ENCODE data around the gene ZC3HAV1L. TPM values are rescaled to one million over a fixed set of nuclear protein-coding genes. Genes with fewer than 3 reads are reported as not detected.
"Not testable (repeated sequence)": the region's sequence is repeated elsewhere in the genome, so short reads cannot be mapped to it uniquely, and the experiment has no call there.

ZC3HAV1L gene
- total RNA-seq, 1 experiment from 2014 or later: 22.3 TPM

DNA sequence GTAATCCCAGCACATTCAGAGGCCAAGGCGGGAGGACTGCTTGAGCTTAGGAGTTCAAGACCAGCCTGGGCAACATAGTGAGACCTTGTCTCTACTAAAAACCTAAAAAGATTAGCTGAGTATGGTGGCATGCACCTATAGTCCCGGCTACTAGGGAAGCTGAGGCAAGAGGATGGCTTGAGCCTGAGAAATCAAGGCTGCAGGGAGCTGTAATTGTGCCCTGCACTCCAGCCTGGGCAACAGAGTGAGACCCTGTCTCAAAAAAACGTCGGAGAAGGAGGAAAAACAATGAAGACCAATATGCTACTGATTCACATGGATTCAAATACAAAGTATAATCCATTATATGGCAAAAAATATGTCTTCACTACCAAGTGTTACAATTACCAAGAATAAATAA is 13.6 kb downstream of the ZC3HAV1L start:
- no peak for DNase-seq (ENCODE audit: low read depth)

DNA sequence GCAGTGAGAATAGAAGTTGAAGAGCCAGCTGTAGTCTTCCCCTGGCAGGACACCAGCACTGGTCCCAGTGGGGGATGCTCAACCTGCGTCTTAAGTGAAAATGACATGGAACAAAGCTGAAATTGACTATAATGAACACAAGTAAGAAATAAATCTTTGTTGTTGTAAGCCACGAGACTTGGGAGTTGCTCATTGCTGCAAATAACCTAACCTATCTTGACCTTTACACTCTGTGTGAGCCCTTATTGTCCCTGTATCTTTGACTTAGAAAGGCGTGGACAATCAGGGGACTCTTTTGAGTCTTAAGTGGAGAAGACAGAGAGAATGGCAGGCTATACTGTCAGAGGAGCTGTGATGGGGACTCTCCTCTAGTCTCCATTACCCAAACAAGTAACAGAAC is 16.9 kb downstream of the ZC3HAV1L start:
- no peak for DNase-seq (ENCODE audit: low read depth)

DNA sequence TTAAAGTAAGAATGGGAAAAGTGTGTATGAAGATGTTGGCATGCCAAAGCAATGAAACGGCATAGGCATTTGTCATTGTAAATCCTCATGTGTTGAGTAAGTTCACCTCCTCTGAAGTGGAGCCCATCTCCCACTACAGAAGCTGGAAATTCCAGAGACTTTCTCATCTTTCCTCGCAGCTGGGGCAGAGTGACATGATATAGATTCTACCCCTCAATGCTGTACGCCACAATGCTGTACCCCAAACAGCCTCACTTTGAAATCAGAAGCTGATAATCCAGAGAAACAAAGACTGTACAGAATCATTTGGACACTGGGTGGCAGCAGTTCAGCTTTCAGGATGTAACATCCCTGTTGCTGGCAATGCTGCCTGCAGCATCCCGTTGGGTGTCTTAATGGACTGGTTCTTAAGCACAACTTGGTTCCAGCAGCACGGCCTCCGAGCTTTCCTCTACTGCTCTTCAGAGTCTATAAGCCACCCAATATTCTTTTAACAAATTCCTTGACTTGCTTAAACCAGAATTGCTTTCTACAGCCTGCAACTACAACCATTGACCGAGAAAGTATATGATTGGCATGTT is 18.8 kb downstream of the ZC3HAV1L start:
- peak; percentile 75 for DNase-seq (ENCODE audit: low read depth)

DNA sequence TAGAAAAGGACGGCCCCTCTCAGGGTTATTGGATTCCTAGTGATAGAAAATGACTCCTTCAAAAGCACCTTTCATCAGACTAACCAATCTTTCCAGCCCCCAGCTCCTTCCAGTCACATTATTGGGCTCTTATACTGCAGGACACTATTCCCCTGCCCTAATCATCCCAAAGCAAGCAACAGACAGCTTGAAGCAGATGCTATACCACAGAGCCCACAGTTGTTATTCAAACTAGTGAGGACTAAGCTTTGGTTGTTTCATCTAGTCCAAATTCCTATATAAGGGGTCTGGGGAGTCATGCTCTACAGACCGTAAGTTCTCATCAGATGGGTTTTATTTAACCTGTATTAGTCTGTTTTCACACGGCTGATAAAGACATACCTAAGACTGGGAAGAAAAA is 24.5 kb downstream of the ZC3HAV1L start:
- no peak for DNase-seq (ENCODE audit: low read depth)

DNA sequence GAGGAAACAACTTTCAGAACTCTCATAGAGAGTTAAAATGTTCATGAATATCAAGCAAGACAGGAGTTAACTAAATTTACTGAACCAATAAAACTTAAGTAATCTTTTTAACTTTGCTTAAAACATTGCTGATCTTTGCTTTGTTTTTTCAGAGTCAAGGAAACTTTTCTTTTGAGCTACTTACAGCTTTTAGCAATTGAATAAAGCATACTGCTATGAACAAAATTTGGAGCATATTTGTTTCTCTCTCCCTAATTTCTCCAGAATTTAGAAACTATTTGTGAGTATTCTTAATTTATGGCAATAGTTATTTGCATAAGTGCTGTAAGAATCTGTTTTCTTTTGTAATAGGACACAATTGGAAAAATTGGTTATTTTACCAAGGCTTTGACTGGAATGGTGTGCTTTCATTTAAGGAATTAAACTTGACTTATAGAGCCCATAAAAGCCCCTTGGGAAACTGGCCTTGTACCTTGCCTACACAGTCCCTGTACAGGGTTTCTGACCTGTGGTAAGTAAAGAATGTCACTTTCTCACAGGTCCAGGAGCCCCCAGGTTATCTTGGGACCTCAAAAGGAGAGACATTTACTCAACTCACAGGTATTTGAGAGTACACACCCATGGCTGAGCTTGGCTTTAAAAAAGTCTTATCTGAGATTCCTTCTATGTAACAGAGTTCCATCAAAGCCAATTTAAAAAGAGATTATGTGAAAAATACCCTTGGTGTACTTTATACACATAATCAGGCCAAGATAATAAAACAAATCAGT is 31.3 kb downstream of the ZC3HAV1L start:
- no peak for DNase-seq (ENCODE audit: low read depth)

DNA sequence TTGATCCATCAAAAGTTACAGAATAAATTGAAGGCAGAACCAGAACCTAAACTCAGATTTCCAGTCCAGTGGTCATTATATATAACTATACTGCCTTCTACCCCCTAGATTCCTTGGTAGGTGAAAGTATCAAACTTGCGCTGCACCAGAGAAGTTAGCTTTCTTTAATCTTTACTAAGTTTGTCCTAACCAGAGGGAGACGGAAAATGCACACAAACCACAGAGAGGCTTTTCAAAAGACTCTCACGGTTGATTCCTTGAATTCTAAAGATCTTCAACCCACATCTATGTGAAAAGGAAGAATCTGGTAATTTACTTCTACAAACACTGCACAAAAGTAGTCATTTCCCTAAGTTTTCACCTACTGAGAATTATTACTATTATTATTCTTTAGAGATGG is 36.4 kb downstream of the ZC3HAV1L start:
- DNase-seq (ENCODE audit: low read depth): no peak

DNA sequence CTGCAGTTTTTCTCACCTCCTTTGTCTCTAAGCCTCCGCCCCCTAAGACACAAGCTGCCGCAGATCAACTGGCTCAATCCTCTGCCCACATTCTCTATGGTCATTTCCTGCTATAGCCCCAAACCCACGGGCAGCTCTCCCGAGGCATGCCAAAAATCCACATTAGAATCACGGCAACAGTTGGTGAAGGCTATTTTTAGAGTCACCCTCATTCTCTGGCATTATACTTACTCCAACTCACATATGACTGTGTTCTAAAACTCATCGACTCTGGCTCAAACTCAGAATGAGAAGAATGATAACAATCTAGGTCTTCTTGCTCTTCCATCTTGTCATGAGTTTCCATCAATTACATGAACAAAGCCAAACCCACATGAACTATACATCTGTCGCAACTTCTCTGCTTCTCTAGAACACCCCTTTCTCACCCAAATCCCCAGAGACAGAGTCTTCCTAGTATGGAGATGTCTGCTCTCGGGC is 43.8 kb downstream of the ZC3HAV1L start:
- DNase-seq (ENCODE audit: low read depth): peak; percentile 96

DNA sequence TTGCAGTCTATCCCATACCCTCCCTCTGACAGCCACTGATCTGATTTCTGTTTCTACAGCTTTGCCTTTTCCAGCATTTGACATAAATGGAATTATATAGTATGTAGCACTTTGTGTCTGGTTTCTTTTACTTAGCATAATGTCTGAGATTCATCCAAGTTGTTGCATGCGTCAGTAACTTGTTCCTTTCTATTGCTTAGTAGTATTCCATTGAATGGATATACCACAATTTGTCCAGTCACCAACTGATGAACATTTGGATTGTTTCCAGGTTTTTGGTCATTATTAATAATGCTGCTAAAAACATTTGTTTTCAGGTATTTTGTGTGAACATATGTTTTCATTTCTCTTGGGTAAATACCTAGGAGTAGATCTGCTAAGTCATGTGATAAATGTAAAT is 48.2 kb downstream of the ZC3HAV1L start:
- DNase-seq (ENCODE audit: low read depth): no peak

DNA sequence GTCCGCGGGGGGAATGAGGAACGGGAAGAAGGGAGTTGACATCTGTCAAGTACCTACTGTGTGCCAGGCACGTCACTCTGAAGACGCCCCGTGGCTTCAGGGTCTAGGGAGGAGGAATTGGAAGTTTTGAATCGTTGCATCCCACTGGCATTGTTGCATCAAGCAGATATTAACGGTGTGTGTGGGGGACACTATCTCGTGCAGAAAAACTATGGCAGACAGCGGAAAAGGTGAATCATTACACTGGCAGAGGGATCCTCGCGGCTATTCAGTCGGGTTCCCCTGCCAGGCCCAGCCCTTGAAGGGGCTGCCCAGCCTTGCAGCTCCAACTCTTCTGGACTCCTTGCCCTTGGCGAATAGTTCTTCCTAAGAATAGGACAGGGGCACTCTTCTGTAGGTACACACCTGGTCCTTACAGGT is 53.6 kb downstream of the ZC3HAV1L start:
- DNase-seq (ENCODE audit: low read depth): no peak

DNA sequence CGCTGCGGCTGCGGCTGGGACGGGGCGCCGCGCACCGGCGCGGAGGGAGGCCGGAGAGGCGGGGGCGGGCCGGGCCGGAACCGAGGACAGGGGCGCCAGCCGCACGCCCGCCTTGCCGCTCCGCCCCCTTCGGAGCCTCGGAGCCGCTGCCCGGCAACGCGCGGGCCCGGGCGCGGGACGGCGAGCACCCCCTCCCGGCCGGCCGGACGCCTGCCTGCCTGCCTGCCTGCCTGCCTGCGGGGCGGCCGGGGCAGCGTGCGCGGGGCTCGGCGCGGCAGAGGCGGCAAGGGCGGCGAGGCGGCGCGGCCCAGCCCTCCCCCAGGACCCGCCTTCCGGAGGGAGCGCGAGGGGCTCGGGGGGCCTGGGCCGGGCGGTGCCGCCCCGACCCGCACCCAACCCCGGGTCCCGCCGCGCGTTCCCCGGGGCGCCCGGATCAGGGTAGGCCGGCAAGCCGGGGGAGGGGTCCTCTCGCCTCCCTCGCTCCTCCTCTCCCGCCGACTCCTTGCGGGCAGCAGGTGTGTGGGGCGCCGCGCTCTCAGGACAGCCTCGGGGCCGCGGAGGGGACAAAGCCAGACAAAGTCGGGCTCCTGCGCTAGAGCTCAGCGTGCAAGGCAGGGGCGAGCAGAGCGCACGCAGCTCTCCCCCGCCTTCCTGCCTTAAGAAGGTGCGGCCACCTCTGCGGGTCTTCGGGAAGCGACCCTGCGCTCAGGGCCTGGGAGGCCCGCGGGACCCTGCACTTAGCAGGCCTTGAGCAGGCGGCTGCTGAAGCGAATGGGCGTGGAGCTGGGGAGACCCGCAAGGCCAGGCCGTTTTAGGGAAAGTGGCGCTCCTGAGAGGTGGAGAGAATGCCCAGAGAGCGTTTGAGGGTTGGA is 54.3 kb downstream of the ZC3HAV1L start, which contains the start of gene KIAA1549:
TSS of gene KIAA1549 (minus strand) at position 58 of the 872 bp plus-strand sequence. CDS start 120 bp downstream, outside the sequence.
- peak; percentile 64 for DNase-seq (ENCODE audit: low read depth)

DNA sequence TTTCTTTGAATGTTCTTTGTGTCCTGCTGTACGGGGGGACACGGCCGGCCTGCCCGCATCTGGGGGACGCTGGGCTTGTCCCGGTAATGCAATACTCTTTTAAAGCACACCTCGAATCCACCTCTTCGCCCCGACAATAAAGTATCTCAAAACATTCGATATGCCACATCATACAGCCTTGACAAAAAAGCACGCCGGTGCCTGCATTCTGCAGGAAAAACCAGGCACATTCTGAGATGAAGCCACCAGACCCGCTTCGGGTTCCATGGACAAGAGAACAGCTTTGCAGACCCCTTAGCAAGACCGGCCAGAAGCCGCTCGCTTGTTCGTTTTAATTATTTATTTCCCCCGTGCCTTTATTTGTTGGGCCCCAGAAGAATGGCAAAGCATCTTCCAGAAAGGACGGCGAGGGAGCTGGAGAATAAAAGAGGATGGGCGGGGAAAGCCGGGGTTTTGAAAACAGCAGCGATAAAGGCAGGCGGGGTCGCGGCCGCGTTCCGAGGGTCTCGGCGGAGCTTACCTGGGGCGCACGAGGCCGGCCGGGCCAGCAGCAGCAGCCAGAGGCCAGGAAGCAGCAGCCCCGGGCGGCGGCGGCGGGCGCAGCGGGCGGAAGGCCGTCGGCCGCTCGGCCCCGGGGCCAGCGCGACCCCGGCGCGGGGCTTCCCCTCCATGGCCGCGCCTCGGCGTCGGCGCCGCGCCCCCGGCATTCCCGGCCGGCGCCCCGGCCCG is 55.1 kb downstream of the ZC3HAV1L start:
- DNase-seq (ENCODE audit: low read depth): no peak

DNA sequence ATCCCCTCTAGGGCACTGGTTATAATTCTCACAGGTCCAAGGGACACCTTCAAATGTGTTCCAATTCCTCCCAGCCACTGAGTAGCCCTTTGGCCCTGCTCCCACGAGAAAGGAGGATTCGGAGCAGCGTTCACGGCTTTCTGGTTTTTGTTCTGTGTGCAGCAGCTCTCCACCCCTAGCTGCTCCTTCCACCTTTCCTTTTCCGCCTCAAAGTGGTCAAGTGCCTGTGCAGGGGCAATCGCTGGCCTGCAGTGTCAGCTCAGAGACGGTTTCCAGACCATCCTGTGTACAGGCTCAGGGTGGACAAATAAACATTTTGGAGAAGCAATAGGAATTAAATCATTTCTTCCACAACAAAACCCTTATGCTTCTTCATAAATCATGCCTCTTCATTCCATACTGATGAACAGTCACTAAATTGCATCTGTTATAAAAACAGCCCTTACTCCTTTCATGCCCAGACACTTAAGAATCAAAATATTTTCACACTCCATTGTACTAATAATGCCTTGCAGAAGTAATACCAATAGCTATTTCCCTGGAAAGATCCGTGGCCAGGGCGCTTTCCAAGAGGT is 55.8 kb downstream of the ZC3HAV1L start:
- peak; percentile 45 for DNase-seq (ENCODE audit: low read depth)

DNA sequence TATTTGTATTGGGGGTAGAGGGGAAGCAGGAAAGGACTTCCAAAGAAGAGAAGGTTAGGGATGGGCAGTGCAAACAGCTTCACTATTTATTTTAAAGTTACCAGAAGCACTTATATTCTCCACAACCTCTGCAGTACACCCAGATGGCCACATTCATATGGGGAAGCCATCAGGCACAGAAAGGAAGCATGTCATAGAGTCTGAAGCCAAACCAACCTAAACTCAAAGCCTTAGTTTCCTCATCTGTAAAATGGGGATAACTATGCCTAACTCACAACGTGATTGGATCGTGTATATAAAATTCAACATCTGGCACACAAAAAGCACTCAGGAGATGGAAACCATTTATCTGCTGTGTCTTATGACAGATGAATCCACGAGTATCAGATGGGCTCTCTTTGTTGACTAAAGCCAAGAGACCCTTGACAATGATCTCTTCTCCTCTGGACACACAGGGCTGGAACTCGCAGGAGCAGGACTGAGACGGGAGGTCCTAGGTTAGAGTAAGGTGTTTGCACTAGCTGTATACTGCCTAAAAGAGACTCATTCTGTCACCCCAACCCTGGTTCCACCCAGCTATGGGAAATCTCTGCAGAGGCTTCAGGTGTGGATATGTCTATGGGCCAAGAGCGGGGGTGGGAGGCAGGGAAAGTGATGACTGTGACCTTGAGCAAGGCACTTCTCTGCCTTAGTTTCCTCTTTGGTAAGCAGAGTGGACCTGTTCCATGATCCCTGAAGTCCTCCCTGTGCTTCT is 56.4 kb downstream of the ZC3HAV1L start:
- peak; percentile 44 for DNase-seq (ENCODE audit: low read depth)

DNA sequence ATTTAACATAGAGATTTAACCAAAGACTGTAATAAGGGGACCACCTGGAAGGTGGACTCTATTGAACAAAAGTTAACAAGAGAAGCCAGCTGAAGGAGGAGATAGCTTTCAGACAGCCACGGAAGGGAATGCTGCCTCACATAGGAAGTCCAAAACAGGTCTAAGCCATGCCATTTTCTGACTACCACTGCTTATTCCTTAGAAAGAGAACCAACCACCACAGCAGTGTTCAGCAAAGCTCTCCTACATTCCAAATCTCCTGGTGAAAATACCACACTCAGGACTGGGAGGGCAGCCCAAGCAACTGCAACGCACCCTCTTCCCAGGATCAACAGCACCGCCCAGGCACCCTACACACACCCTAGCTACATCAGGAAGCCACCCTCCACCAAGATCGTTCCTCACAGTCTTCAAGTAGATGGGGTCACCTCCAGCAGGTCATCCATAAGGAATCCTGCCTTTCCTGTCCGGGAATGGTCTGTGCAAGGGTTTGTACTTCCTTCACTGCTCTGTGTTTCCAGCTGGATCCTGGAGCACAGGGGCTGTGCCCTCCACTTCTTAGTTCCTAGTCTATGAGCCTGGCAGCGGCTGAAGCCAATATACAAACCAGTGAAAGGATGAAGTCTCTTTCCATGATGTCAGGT is 57.2 kb downstream of the ZC3HAV1L start:
- DNase-seq (ENCODE audit: low read depth): no peak

DNA sequence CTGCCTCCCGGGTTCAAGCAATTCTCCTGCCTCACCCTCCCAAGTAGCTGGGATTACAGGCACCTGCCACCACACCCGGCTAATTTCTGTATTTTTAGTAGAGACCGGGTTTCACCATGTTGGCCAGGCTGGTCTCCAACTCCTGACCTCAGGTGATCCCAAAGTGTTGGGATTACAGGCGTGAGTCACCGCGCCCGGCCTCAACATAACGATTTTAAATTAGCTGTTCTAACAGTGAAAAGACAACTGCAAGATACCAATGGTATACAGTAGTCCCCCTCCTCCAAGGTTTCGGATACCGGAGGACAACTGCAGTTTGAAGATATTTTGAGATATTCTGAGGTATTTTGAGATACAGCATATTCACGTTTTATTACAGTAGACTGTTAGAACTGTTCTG is 59.7 kb downstream of the ZC3HAV1L start:
- DNase-seq (ENCODE audit: low read depth): not testable (repeated sequence)
